T-helper 2 cell (primary cell): Measurements from ENCODE around the gene SLC22A23.

Experiments
- DNase-seq, 5 experiments: peaks; one replicate each; pipeline versions ENCODE4 v3.0.0 to v3.0.0-alpha.2; 2012 to 2022
- total RNA-seq, 2 donors: gene quantifications; one replicate each; lab custom pipeline; 2026; lab: John Stamatoyannopoulos, UW

Gene SLC22A23
- total RNA-seq: 33.9 to 37.4 reads per million in 2 donors

GRCh38 chr6:3456898-3457709 is at the start of gene SLC22A23:
Gene SLC22A23 (minus strand): TSS chr6:3457050. CDS start chr6:3456559, 491 bp downstream.
- peak; percentile 10 to 75 (median 63) for DNase-seq

GRCh38 chr6:3506200-3506599 is 49.4 kb upstream of the SLC22A23 start:
- no peak for DNase-seq

GRCh38 chr6:3504938-3505805 is 48.3 kb upstream of the SLC22A23 start:
- no peak for DNase-seq

- no peak for DNase-seq
These were observed 47.5 kb upstream of the SLC22A23 start for GRCh38 chr6:3504354-3504753.

GRCh38 chr6:3501826-3502500 is 45.1 kb upstream of the SLC22A23 start:
- no peak for DNase-seq

DNA sequence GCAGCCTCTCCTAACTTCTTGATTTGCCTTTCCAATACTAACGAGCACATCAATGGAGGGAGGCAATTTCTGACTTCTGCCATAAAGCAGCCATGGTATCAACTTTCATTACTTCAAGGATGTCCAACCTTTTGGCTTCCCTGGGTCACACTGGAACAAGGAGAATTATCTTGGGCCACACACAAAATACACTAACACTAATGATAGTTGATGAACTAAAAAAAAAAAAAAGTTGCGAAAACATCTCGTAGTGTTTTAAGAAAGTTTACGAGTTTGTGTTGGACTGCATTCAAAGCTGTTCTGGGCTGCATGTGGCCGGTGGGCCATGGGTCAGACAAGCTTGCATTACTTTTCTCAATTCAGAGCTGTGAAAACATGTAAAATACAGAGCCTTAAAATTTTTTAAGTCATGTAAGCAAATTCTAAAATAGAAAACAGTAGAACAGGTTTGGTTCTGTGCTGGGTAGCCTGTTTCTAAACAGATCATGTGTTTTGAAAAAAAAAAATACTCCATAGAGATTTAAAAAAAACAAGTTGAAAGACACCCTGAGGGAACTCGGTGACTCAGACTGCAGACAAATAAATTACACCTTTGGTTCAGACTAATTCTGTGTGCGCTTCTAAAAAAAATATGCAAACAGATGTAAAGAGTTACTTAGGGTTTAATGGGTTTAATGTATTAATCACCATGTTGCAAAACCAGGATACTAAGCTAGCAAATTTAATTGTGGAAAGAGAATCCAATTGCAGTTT is 43.6 kb upstream of the SLC22A23 start:
- DNase-seq: no peak

DNA sequence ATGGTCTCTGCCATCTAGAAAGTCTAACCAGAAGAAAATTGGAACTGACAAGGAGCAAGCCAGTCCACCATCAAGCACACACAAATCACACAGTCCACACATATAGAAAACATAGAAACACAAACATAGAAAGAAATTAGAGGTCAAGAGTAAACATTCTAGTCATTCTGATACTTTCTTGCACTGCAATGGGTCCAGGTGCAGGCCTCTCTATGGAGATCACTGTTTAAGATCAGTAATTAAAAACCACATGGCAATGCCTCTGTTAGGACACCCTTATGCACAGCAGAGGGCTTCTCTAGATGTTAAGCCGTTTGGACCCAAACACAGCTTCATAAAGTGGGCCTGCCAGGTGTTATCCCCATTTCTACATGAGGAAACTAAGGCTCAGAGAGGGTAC is 42.8 kb upstream of the SLC22A23 start:
- no peak for DNase-seq

GRCh38 chr6:3496395-3496794 is 39.5 kb upstream of the SLC22A23 start:
- DNase-seq: no peak

- no peak for DNase-seq
These were observed 37.7 kb upstream of the SLC22A23 start for GRCh38 chr6:3494391-3495100.

- DNase-seq: no peak
These were observed 33.8 kb upstream of the SLC22A23 start for GRCh38 chr6:3490625-3490980.

DNA sequence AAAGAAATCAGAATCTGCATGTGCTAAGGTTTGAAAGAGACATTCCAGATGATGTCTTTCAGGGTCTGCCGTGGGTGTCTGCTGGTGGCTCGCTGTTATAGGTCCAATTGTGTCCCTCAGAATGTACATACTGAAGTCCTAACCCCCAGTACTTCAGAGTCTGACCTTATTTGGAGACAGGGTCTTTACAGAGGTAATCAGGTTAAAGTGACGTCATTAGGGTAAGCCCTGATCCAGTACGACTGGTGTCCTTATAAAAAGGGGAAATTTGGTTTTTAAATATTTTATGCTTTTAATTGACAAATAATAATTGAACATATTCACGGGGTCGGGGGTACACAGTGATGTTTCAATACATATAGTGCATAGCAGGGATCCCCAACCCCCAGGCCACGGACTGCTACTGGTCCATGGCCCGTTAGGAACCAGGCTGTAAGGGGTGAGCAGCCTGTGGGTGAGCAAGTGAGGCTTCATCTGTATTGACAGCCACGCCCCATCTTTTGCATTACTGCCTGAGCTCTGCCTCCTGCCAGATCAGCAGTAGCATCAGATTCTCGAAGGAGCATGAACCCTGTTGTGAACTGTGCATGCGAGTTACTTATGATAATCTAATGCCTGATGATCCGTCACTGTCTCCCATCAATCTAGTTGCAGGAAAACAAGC is 33.2 kb upstream of the SLC22A23 start:
- DNase-seq: no peak

- DNase-seq: no peak
These were observed 32.3 kb upstream of the SLC22A23 start for GRCh38 chr6:3489027-3489757.

GRCh38 chr6:3484946-3485345 is 28.1 kb upstream of the SLC22A23 start:
- DNase-seq: no peak

DNA sequence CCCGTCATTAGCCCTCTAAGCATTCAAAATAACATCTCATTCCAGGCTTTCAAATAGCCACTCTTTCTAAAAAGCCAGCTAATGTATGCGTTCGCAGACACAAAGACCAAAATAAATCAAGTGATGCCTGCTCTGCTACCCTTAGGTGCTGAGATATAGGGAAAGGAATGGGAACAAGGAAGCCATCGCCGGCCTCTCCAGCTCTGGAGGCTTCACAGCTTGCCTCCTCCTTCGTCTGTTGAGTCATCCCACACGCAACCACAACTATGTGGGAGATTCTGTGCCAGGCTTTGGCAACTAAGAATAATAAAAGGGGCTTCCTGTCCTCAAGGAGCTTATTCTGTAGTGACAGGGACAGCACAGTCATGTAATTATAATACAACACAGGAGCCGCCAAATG is 27.3 kb upstream of the SLC22A23 start:
- DNase-seq: no peak

DNA sequence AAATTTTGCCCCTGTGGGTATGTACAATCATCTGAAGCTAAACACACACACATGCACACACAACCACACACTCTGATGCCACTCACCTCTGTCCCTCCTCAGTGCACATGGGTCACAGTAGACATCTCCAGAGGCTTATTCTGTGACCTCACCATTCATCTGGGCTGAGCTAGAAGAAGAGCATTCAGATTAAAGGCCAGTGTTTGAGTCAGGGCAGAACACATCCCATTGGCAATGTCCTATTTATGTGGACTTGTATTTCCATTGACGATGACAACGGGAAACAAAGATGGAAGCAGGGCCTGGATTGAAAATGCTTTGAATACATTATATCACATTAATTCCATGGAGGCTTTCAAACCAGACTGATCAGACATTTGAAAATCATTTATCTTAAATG is 26.8 kb upstream of the SLC22A23 start:
- DNase-seq: no peak

GRCh38 chr6:3482869-3483268 is 26.0 kb upstream of the SLC22A23 start:
- no peak for DNase-seq

GRCh38 chr6:3481640-3482039 is 24.8 kb upstream of the SLC22A23 start:
- no peak for DNase-seq

- no peak for DNase-seq
These were observed 23.2 kb upstream of the SLC22A23 start for GRCh38 chr6:3480009-3480408.

- DNase-seq: no peak
These were observed 16.9 kb upstream of the SLC22A23 start for GRCh38 chr6:3473773-3474172.

GRCh38 chr6:3471711-3472110 is 14.9 kb upstream of the SLC22A23 start:
- DNase-seq: no peak

DNA sequence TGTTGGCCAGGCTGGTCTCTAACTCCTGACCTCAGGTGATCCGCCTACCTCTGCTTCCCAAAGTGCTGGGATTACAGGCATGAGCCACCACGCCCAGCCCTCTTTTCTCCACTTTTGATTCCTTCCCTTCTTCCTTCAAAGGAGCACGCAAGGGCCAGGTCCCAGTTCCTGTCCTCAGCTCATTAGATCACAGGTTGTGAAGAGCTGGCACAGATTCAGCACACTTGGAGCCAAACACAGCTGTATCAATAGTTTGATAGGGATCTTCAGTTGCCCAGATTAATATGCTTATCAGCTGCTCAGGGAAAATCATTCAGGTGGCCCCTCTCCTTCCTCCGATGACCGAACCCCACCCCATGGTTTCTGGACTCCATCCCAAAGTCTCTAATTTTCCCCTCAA is 14.4 kb upstream of the SLC22A23 start:
- no peak for DNase-seq
